GM19025 (cell line): ENCODE data around the gene ACLY.

ENCODE experiments used
- ATAC-seq: cut with Tn5 transposase; IDR thresholded peaks from one replicate; pipeline ENCODE4 v1.9.1; 2021; ENCODE audit warnings: mild to moderate bottlenecking, low read depth, moderate library complexity; ENCODE audit not compliant: unreplicated experiment

Gene ACLY

GRCh38 chr17:41918314-41919164 lies at the start of gene ACLY:
Gene ACLY, minus strand, starts transcription at chr17:41918951. Its CDS starts 5,078 bp downstream, at chr17:41913873.
- peak; percentile 93 for ATAC-seq

DNA sequence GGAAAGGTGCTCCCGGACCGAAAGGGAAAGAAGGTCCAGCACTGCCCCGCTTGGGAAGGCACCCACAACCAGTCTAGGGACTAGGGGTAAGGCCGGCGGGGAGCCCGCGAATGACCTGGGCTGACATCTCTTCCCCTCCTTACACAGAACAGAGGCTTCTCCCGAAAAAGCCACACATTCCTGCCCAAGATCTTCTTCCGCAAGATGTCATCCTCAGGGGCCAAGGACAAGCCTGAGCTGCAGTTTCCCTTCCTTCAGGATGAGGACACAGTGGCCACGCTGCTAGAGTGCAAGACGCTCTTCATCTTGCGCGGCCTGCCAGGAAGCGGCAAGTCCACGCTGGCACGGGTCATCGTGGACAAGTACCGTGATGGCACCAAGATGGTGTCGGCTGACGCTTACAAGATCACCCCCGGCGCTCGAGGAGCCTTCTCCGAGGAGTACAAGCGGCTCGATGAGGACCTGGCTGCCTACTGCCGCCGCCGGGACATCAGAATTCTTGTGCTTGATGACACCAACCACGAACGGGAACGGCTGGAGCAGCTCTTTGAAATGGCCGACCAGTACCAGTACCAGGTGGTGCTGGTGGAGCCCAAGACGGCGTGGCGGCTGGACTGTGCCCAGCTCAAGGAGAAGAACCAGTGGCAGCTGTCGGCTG lies 49.3 kb upstream of the ACLY start:
- no peak for ATAC-seq

DNA sequence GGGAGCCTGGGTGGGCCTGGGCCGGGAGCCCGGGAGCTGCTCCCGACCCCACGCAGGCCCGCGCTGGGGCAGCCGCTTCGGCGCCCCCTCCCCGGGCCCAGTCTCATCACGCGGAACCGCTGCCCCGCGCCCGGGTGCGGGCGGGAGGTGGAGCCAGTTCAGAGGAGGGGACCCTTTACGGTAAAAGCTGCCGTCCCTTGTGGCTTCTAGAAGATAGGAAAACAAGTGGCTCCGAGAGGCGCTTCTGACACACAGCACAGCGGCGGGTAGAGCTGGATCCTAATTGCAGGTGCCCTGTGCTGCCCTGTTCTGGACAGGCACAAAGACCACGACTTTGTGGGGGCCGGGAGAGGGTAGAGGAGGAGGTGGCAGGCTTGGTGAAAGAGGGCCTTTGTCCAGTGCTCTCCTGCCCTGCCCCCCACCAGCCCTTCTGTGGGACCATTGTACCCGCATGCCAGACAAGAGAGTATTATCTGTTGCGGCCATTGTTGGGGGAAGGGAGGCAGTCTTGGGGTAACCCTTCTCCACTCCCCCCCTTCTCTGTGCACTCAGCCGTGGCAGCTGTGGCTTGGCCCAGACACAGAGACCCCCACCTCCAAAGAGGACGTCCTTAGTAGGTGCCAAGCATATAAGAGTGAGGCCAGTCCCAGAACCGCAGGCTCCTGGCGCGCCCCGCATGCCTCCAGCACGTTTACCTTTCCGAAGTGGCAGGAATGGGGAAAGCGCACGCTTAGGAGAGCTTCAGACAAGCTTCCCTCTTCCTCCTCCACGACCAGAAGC lies 48.6 kb upstream of the ACLY start:
- ATAC-seq = peak; percentile 11

DNA sequence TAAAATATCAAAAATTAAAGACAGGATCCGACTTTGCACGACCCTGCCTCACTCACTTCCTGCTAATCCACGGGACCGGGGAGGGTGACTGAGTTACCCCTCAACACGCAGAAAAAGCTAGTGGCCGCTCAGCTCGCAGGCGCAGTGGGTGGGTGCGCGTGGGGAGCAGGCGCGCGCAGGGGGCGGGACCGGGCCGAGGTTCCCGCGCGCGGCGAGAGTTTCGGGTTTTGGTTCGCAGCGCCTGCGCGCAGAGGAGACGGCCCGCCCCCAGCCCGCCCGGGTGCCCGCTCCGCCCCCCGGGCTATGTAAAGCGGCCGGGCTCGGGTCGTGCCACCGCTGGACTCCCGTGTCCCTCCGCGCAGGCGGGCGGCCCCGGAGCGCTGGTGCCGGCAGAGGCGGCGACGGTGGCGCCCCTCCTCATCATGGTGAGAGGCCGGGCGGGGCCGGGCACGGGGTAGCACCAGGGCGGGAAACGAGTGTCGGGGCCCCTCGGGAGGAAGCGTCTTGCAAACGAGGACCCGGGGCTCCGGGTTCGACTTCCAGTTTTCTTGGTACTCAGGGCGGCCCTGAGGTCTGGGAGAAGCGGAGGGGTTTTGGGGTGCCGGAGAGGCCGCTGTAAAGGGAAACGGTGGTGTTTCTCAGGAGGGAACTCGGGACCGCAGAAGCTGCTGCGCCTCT lies 47.9 kb upstream of the ACLY start, which contains the start of gene CNP:
TSS of gene CNP (plus strand) at position 333 of the 678 bp plus-strand sequence. CDS start at position 423, 90 bp downstream.
- peak; percentile 68 for ATAC-seq

DNA sequence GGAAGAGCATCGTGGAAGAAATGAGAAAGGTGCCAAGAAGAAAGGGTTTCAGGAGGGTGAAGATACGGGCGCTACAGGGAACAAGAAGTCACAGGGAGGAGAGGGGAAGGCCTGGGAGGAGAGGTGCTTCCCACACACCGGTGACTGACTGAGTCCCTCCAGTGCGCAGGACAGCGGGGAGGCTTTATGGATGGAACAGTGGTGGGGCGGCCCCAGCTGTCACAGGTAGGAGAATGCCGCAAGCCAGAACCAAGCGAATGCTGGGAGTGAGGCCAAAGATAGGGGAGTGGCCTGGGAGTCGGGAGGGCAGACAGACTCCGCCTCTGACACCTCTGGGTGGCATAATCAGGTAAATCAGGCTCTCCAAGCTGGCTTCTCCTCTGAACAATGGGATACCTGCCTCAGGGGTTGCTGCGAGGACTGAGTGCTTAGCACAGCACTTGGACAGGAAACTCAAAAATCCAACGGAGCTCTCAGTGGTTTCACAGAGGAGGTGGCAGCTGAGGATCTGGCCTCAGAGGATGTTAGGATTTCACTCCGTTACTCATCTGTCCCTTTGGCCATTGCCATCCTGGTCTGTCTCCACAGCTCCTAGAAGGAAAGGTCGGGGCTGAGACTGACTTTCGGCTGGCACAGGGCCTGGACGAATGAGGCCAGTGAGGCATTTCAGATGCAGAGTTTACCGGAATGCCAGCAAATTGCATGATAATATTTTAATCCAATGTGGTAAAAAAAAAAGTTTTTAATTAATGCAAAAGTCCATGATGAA lies 47.1 kb upstream of the ACLY start:
- no peak for ATAC-seq

DNA sequence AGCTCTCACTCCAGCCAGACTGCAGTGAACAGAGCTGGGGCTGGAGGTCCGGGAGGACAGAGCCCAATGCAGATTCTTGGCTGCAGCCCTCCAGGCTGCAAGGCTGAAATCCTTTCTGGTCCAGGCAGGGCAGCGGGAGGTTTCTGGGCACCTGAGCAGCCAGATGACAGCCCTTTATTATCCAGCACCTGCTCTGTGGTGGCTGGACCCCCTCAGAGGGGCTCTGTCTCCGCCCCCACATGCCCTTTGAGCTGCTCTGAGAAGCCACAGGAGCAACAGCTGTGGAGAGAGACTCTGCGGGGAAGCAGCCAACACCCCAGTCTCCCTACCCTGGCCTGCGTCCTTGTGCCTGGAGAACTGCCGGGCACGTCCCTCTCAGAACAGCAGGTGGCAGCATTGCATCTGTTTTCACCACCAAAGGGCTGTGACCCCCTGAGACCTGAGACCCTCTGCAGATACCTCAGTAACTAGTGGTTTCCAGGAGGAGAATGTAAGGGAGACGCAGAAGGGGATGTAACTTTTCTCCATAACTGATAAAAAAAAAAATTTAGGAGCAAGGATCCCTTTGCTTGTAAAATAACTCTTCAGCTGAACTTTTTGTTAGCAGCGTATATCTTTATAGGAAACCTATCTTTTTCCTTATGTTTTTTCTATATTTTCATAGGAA lies 44.1 kb upstream of the ACLY start:
- no peak for ATAC-seq

DNA sequence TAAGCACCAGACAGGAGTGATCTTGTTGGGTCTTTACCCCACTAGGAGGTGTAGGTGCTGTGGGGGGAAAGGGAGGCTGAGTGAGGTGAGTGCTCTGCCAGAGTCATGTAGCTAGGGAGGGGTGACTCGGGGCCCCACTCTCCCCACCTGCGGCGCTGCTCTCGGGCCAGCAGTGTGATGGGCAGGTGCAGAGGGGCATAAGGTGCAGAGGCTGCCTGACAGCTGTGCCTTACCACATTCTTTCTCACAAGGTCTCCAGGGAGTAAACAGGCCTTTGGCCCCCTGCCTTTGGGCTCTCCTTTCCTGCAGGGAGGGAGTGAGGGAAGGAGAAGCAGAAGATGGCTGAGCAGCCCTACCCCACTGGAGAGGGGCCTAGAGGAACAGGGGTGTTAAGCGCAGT lies 43.4 kb upstream of the ACLY start:
- no peak for ATAC-seq

DNA sequence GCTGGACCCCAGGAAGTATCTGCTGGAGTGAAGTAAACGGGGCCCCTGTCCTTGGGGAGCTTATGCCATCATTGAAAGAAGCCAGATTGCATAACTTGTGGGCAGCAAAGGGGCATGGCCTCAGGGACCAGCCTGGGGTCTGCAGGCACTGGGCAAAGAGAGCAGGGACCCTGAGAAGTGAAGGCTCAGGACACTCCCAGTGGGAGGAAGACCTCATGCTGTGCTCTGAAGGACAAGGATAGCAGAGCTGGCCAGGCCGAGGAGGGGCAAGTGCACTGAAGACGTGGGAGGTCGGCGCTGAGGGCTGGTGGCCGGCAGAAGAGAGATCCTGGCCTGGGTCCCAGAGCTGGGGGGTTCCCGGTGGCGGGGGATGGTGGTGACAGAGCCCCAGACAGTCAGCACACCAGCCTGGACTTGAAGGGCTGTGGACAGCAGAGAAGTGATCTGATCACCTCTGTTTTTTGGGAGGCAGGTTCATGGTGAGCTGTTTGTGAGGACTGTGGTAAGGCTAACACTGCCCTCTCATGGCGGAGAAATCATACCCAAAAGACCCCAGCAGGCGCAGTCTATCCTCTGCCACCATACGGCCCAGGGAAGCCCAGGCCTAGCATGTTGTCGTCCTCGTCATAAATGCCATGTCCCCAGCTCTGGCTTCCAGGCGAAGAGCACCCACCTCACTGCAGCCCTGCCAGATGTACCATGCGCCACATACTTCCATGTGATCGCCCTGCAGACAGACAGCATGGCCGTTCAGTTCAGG lies 40.8 kb upstream of the ACLY start:
- no peak for ATAC-seq

GRCh38 chr17:41959030-41959335 lies 40.2 kb upstream of the ACLY start:
- no peak for ATAC-seq

DNA sequence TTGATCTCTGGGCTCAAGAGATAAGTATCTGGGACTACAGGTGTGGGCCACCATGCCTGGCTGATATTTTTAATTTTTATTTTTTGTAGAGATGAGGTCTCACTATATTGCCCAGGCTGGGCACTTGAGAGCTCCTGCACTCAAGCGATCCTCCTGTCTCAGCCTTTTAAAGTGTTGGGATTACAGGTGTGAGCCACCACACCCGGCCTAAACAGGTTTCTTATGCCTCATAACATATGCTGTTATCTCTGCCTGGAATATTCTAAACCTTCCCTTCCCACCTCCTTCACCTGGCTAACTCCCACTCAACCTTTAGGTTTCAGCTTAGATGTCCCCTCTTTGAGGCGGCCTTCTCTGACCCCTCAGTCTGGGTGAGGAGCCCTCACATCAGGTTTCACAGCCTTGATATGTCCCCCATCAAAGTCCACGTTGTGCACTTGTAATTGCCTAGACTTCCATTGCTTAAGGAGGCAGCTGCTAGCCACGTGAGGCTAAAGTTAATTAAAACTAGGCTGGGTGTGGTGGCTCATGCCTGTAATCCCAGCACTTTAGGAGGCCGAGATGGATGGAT lies 39.2 kb upstream of the ACLY start:
- no peak for ATAC-seq

DNA sequence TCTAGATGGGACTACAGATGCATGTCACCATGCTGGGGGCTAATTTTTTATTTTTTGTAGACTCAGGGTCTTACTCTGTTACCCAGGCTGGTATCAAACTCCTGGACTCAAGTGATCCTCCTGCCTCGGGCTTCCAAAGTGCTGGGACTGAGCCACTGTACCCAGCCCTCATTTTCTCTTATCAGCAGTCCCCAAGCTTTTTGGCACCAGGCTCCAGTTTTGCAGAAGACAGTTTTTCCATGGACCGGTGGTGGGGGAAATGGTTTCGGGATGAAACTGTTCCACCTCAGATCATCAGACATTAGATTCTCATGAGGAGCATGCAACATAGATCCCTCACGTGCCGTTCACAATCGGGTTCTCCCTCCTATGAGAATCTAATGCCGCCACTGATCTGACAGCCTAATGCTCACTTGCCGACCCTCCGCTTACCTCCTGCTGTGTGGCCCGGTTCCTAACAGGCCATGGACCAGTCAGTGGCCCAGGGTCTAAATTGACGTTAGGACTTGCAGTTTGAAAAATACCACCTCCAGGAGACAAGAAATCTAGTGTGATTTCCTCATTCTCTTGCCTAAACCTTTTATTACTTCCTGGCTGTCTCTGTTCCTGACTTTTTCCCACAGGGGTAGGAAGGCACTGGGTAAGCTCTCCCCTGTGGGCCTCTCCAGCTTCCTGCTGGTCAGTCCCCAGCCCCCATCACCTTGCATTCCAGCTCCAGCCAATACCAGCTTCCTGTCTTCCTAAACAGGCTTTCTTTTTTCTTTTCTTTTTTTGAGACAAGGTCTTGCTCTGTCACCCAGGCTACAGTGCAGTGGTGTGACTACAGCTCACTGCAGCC lies 38.5 kb upstream of the ACLY start:
- ATAC-seq = no peak

DNA sequence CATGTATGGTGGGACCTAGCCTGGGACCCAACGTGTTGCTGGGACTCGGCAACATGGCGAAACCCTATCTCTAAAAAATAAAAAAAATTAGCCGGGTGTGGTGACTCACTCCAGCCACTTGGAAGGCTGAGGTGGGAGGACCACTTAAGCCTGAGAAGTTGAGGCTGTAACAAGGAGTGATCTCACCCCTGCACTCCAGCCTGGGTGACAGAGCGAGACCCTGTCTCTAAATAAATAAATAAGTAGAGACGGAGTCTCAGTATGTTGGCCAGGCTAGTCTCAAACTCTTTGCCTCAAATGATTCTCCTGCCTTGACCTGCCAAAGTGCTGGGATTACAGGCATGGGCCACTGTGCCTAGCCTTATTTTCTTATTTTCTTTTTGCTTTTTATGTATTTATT lies 37.8 kb upstream of the ACLY start:
- ATAC-seq = no peak

- no peak for ATAC-seq
These were observed 30.2 kb upstream of the ACLY start for GRCh38 chr17:41948762-41949460.

DNA sequence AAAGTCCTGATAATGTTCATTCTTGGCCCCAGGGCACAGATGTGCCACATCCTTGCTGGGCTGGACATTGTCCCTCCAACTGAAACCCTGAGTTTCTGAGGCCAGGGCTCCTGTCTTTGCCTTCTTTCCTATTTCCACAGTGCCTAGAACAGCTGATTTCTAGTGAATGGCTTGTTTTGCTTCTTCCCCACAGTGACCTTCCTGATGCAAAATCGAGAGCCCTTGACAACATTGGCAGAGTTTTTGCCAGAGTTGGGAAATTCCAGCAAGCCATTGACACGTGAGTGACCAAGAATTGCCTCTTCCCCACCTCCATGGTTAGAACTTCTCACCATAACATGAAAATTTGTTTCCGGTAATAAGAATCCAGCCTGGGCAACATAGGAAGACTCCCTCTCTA lies 26.2 kb upstream of the ACLY start:
- ATAC-seq = no peak

GRCh38 chr17:41943492-41943891 lies 24.7 kb upstream of the ACLY start:
- ATAC-seq = no peak

- ATAC-seq = no peak
These were observed 24.0 kb upstream of the ACLY start for GRCh38 chr17:41942626-41943373.
